HepG2 (cell line): ENCODE measurements around the gene TMEM139. TPM values are rescaled to one million over a fixed set of nuclear protein-coding genes. Genes with fewer than 3 reads are reported as not detected.

ENCODE experiments used
- ARID4A ChIP-seq: sonication (generic); formaldehyde crosslinking; IDR thresholded peaks from 2 replicates; pipeline ENCODE4 v1.5.0; 2020; ENCODE audit warnings: mild to moderate bottlenecking, missing genetic modification reagents, borderline replicate concordance
- ARNT ChIP-seq: fragments of 450-650 bp; IDR thresholded peaks from 2 replicates; pipeline ENCODE4 v1.6.1; 2017
- CHCHD3 ChIP-seq: sonication (generic); formaldehyde crosslinking; IDR thresholded peaks from 2 replicates; pipeline ENCODE4 v1.8.0; 2022; ENCODE audit warnings: mild to moderate bottlenecking, missing genetic modification reagents, moderate library complexity
- ELF1 ChIP-seq: sonication (generic); formaldehyde crosslinking; IDR thresholded peaks from 2 replicates; pipeline ENCODE4 v1.4.0; 2020; ENCODE audit warnings: missing genetic modification reagents
- FIP1L1 ChIP-seq: fragments of 200-400 bp; formaldehyde crosslinking; IDR thresholded peaks from 2 replicates; pipeline ENCODE4 v1.6.1; 2018; ENCODE audit warnings: low read depth, mild to moderate bottlenecking, low read length, moderate library complexity, borderline replicate concordance; ENCODE audit not compliant: insufficient read depth
- FOXK2 ChIP-seq: fragments of 450-650 bp; IDR thresholded peaks from 2 replicates; pipeline ENCODE4 v1.6.1; 2016
- HOMEZ ChIP-seq: IDR thresholded peaks from 2 replicates; pipeline ENCODE4 v1.6.1; 2016; ENCODE audit warnings: low read depth
- LCORL ChIP-seq, 2 experiments: fragments of 450-650 bp in 1 of 2; sonication (generic) in 1 of 2; formaldehyde crosslinking in 1 of 2; IDR thresholded peaks; 2 replicates each; pipeline versions ENCODE4 v1.5.0 to v1.6.1; 2017 to 2020; ENCODE audit warnings: antibody characterized with exemption in 1 of 2, missing genetic modification reagents in 1 of 2
- MEIS2 ChIP-seq: sonication (generic); formaldehyde crosslinking; IDR thresholded peaks from 2 replicates; pipeline ENCODE4 v1.9.0; 2021; ENCODE audit warnings: mild to moderate bottlenecking, missing genetic modification reagents
- NKX3-1 ChIP-seq: sonication (generic); formaldehyde crosslinking; IDR thresholded peaks from 2 replicates; pipeline ENCODE4 v1.5.0; 2020; ENCODE audit warnings: missing genetic modification reagents
- NONO ChIP-seq, 2 experiments: fragments of 450-650 bp in 1 of 2; sonication (generic) in 1 of 2; formaldehyde crosslinking in 1 of 2; IDR thresholded peaks in 1 of 2; conservative IDR thresholded peaks in 1 of 2; 2 replicates each; pipeline versions ENCODE4 v1.6.1 to v1.8.0; 2017 to 2022; ENCODE audit warnings: mild to moderate bottlenecking in 1 of 2, missing genetic modification reagents in 1 of 2, moderate library complexity in 1 of 2
- ZFP90 ChIP-seq: sonication (generic); formaldehyde crosslinking; IDR thresholded peaks from 2 replicates; pipeline ENCODE4 v1.8.0; 2022; ENCODE audit warnings: missing genetic modification reagents, mild to moderate bottlenecking, inconsistent platforms, borderline replicate concordance
- ZNF609 ChIP-seq: sonication (generic); formaldehyde crosslinking; IDR thresholded peaks from 2 replicates; pipeline ENCODE4 v1.4.0; 2020; ENCODE audit warnings: mild to moderate bottlenecking, missing genetic modification reagents, borderline replicate concordance
- ZNF788 ChIP-seq: sonication (generic); formaldehyde crosslinking; IDR thresholded peaks from 2 replicates; pipeline ENCODE4 v1.5.0; 2020; ENCODE audit warnings: mild to moderate bottlenecking, missing genetic modification reagents, borderline replicate concordance
- polyA plus RNA-seq, 8 experiments: library from polyadenylated mRNA; depleted of rRNA in 3 of 8; stranded (reverse) in 7 of 8; unstranded in 1 of 8; fragments of >200 nt; fragmentation: Illumina TruSeq in 4 of 8; extraction: Trizol in 4 of 8; gene quantifications; 2 replicates each; pipeline versions ENCODE4 v1.2.1 to v1.2.3, GENCODE V29; 2011 to 2016; ENCODE audit warnings: low read depth in 4 of 8, missing spikeins in 1 of 8, mixed read lengths in 1 of 8; ENCODE audit not compliant: insufficient read depth in 1 of 8
- total RNA-seq, 5 experiments: library from RNA; depleted of rRNA; stranded (reverse); fragments of >200 nt; fragmentation: Illumina TruSeq; extraction: Trizol; gene quantifications; 2 replicates each; pipeline ENCODE4 v1.2.3, GENCODE V29; 2016; ENCODE audit warnings: low read depth in 1 of 5

Gene TMEM139
- total and polyA plus RNA-seq, 2 of the 13 experiments (the other 11 are each of a cell fraction or from before 2014, with no cell fraction given), result 7.9 to 14.0 TPM

- TF ChIP-seq LCORL (IDR thresholded peaks at IDR 0.05) (no peak), LCORL (CRISPR knock-in tag; IDR thresholded peaks at IDR 0.05) (peak; percentile 58; the same call in 1 of the 2 replicates), ZNF788 (CRISPR knock-in tag) (peak; percentile 77; the same call in 1 of the 2 replicates), ZFP90 (CRISPR knock-in tag) (0 out of 2 replicates have a peak, but pooled peaks have one; percentile 58), NONO (IDR thresholded peaks at IDR 0.05) (no peak), NONO (CRISPR knock-in tag; conservative IDR thresholded peaks at IDR 0.05) (peak; percentile 59; the same call in 1 of the 2 replicates), MEIS2 (CRISPR knock-in tag) (peak; percentile 81; the same call in 1 of the 2 replicates), ELF1 (CRISPR knock-in tag) (peak; percentile 89), ARNT (no peak), ARID4A (CRISPR knock-in tag) (peak; percentile 89; the same call in 1 of the 2 replicates), CHCHD3 (CRISPR knock-in tag) (no peak), HOMEZ (peak; percentile 12; the same call in 1 of the 2 replicates), FIP1L1 (no peak), FOXK2 (no peak), NKX3-1 (CRISPR knock-in tag) (peak; percentile 82), ZNF609 (CRISPR knock-in tag) (peak; percentile 56; the same call in 1 of the 2 replicates)
Measured at GRCh38 chr7:143263266-143264195, 21.2 kb upstream of the TMEM139 start, which contains the start of gene GSTK1 (continued).
